DMS53 treated with DMSO at 0.1 percent for 48 hours (cell line): ENCODE measurements around the gene MARS2.
"Not testable (repeated sequence)": the region's sequence is repeated elsewhere in the genome, so short reads cannot be mapped to it uniquely, and the experiment has no call there.

Experiments
- DNase-seq: peaks from one replicate; lab custom pipeline; 2025; ENCODE audit not compliant: unreplicated experiment; lab: John Stamatoyannopoulos, UW

Gene MARS2

DNA sequence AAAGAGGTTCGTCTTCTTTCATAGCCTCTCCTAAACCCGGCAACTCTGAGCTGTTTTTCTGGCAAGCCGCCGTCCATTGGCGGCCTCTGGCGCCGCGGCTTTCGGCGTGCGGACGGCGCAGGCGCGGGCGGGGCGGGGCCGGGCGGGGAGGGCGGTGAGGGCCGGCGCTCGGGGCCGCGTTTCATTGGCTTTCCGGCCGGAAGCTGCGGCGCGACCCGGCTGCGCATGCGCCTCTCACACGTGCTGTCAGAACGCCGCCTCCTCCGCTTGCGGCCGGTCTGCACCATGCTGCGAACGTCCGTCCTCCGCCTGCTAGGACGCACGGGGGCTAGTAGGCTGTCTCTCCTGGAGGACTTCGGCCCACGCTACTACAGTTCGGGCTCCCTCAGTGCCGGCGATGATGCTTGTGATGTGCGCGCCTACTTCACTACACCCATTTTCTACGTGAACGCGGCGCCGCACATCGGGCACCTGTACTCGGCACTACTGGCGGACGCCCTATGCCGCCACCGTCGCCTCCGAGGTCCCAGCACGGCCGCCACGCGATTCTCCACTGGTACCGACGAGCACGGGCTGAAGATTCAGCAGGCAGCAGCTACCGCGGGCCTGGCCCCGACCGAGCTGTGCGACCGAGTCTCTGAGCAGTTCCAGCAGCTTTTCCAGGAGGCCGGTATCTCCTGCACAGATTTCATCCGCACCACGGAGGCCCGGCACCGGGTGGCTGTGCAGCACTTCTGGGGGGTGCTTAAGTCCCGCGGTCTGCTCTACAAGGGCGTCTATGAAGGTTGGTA, at the start of gene MARS2:
TSS of gene MARS2 (plus strand) at position 249 of the 791 bp plus-strand sequence. CDS start at position 286, 37 bp downstream.
- DNase-seq: peak; percentile 88

DNA sequence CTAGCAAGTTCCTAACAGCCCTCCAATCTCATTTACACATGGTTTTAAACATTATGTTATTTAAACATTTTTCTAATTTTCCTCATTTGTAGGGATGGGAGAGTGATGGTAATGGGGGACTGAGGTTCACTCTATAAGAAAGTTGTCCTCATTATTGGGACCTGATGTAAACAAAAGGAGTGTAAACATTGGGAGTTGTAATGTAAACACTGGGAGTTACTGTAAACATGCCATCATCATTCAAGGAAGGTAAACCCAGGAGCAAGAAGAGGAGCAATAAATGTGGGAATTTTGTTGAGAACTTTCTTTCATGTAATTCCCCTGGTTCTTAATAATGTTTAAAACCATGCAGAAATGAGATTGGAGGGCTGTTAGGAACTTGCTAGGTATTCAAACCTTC, 47.6 kb upstream of the MARS2 start:
- DNase-seq: peak; percentile 29

DNA sequence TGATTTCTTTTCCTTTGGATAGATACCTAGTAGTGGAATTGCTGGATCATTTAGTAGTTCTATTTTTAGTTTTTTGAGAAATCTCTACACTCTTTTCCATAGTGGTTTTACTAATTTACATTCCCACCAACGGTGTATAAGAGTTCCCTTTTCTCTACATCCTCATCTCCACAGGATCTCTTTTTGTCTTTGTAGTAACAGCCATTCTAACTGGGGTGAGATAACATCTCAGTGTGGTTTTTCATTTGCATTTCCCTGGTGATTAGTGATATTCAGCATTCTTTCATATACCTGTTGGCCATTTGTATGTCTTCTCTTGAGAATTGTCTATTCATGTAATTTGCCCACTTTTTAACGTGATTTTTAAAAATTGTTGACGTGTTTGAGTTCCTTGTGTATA, 43.5 kb upstream of the MARS2 start:
- no peak for DNase-seq

DNA sequence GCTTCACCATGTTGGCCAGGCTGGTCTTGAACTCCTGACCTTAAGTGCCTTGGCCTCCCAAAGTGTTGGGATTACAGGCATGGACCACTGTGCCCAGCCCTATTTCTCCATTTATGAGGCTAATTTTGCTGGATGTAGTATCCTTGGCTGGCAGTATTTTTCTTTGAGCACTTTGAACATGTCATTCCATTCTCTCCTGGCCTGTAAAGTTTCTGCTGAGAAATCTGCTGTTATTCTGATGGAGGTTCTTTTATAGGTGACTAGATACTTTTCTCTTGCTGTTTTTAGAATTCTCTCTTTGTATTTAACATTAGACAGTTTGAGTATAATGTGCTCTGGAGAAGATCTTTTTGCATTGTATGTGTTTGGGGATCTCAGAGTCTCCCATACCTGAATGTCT, 38.9 kb upstream of the MARS2 start:
- DNase-seq: no peak

DNA sequence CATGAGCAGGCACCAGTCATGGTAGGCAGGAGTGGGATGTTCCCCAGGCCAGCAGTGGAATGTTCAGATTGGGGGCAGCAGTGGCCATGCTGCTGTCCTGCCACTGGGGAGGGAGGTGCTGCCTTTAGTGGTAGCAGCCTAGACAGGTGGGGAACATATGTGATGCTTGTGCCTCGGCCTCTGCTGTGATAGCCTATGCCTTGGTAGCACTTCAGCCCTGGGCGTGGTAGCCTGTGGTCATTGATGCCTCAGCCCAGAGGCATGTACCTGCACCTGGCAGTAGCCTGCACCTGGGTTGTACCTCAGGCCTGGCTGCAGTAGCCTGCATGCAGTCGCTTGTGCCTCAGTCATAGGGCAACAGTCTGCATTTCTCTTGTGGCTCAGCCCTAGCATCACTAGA, 36.9 kb upstream of the MARS2 start:
- no peak for DNase-seq

DNA sequence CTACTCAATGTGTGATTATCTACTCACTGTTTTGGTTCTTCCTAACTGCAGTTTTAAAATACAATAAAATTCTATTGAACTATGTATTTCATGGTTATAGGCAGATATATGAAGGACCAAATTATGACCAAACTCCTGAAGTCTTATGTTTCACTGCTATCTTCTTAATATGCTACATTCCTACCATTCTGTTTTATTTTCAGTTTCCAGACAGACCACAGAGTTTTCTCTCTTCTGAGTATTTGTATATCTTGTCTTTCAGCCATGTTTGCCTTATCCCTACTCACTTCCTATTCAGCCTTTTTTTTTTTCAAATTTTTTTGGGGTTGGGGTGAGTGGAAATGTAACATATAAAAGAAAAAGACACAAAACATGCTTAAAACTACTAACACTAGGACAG, 36.1 kb upstream of the MARS2 start:
- DNase-seq: no peak

DNA sequence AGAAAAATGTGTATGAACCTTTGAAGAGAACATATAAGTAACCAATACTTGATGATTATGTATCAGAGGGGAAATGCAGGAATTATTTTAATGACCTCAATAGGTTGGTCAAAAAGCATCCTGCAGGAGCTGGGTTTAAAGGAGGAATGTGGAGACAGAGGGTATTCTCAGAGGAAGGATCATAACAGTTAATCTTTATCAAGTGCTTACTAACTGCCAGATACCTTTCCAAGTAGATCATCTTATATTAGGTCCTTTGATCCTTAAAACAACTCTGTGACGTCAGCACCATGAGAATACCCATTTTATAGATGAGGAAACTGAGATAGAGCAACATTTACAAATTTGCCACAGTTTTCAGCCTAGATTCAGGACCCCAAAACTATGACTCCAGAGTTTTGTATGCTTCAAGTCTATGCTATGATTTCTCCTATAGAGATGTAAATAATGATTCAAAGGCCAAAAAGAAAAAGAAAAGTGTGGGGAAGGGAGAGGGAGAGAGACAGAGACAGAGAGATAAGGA, 32.7 kb upstream of the MARS2 start:
- no peak for DNase-seq

DNA sequence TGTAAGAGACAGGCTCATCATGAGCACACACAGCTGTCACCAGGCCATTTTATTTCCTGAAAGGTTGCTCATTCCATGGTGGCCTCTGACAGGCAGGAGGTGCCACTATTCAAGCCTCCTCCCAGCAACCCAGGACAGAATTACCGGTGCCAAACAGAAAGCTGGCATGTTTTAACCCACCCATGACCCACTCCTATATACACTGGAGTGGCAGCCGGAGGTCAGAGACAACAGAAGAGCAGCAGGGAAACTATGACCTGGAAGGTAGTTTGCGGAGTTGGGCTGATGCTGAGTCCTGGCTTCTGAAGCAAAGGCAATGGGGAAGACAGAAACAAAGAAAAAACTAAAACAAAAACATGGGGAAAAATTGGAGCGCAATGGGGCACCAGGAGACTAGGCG, 32.1 kb upstream of the MARS2 start:
- DNase-seq: no peak

DNA sequence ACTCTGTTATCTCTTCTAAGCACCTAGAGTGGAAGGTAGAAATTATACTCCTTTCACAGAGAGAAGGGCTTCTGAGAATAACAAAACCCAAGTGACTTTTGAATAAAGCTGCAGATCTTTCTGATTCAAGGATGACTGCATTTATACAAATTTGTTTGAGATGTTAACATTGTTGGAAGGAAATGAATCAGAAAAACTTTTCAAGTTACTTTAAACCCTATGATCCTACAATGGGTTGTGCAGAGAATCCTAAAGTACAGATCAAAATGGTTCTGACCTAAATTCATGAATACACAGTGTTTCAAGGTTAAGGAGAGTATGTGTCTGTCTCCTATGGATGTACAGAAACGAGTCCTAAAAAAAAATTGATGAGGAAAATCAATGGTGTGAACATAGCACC, 31.6 kb upstream of the MARS2 start:
- DNase-seq: no peak

DNA sequence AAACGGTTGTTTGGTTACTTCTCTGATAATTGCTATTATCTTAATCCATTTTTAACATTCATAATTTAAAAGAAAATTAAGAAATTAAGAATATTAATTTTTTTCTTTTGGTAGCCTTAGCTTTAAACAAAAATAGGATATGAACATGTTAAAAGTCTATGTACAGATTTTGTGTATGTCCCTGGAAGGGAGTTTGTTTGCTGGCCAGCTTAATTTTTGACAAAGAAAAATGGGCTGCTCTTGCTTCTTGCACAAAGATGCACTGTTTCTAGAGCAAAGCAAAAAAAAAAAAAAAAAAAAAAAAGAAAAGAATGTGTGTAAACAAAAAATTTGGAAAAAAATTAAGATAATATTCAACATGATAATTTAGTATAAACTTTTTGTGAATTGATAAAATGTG, 31.1 kb upstream of the MARS2 start:
- no peak for DNase-seq

DNA sequence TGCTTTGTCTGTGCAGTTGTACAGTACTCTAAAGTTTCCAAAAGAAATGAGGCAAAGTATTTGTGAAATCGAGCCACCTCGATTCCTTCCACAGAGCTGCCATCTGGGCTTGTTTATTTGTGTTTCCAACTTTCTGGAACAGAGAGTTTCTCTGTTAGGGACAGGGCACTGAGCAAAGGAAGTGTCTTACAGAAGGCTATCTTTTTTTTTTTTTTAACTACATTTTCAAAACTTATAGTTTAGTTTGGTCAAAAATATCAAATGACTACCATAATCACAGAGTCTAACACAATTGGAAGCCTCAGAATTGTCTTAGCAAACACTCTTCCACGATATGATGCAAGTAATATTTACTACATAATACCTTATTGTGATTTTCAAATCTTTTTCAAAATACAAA, 30.6 kb upstream of the MARS2 start:
- no peak for DNase-seq

DNA sequence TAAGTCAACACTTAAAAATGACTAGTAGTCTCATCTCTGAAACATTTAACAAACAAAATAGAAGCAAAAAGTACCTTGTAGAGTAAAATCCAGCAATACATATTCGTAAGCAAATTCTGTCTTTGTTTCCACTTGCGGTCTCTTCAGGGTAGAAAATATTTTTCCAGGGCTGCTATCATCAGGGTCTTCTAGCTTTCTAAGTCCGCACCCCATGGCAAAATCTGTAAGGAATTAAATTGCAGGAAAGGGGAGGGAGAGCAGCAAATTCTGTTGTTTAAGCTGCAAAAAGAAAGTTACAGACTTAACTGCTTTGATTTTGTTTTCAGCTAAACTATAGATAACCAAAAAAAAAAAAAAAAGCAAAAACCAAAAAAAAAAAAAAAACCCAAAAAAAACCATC, 29.9 kb upstream of the MARS2 start, which contains the start of gene RFTN2:
TSS of gene RFTN2 (minus strand) at position 342 of the 400 bp plus-strand sequence. CDS start at position 213, 129 bp downstream.
- DNase-seq: no peak

DNA sequence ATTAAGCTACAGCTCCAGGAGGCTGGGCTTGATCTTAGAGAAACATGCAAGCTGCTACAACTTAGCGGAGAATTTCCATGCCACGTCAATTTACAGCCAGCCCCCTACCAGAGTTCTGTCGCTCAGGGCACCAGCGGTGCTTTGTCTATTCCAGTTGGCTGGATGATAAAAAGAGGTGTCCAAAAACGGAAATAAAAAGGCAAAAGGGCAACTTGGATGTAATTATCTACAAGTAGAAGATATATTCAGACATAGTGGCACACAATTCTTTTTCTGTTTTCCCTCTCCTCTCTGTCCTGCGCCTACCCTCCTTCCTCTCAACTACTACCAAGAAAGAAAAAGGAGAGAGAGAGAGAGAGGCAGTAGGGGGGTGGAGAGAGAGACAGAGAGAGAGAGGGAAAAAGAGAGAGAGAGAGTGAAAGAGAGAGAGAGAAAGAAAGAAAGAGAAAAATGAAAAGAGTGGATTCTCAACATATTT, 29.4 kb upstream of the MARS2 start:
- no peak for DNase-seq

DNA sequence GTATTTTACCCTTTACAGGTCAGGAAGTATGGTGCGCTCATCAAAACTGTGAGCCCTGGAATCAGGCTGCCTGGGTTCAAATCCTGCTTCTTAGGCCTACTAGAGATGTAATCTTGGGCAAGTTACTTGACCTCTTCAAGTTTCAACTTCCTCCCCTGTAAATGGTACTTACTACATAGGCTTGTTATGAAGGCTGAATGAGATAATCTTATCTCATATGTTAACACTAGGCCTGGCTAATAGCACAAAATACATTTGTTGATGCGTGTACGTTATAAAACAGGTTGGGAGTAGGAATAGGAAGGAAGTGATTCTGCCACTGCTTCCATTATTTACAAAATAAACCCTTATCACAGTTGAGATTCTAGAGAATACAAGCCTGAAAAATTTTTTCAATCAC, 28.1 kb upstream of the MARS2 start:
- DNase-seq: no peak

DNA sequence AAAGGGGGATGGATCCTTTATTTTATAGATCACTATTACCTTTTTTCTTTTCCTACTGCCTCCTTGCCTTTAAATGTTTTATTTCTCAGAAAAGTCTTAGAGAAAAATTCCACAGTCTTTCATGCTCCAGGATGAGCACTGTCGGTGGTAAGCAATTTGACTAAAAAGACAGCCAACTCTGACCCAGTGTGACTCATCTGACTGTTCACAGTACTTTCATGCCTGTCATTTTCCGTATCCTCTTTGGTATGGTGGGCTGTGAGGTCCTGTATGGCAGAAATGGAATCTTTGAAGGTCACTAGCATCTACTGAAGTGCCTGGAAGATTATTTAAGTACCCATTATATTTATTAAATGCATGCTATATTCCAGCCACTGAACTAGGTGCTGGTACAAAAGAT, 27.7 kb upstream of the MARS2 start:
- no peak for DNase-seq

DNA sequence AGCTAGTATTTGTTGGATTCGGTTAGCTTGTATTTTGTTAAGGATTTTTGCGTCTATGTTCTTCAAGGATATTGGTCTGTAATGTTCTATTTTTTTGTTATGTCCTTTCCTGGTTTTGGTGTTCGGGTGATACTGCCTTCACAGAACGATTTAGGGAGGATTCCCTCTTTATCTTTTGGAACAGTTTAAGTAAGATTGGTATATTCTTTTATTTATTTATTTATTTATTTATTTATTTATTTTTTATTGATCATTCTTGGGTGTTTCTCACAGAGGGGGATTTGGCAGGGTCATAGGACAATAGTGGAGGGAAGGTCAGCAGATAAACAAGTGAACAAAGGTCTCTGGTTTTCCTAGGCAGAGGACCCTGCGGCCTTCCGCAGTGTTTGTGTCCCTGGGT, 10.0 kb upstream of the MARS2 start:
- DNase-seq: not testable (repeated sequence)

DNA sequence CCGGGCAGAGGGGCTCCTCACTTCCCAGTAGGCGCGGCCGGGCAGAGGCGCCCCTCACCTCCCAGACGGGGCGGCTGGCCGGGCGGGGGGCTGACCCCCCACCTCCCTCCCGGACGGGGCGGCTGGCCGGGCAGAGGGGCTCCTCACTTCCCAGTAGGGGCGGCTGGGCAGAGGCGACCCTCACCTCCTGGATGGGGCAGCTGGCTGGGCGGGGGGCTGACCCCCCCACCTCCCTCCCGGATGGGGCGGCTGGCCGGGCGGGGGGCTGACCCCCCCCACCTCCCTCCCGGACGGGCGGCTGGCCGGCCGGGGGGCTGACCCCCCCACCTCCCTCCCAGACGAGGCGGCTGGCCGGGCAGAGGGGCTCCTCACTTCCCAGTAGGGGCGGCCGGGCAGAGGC, 9.2 kb upstream of the MARS2 start:
- not testable (repeated sequence) for DNase-seq

DNA sequence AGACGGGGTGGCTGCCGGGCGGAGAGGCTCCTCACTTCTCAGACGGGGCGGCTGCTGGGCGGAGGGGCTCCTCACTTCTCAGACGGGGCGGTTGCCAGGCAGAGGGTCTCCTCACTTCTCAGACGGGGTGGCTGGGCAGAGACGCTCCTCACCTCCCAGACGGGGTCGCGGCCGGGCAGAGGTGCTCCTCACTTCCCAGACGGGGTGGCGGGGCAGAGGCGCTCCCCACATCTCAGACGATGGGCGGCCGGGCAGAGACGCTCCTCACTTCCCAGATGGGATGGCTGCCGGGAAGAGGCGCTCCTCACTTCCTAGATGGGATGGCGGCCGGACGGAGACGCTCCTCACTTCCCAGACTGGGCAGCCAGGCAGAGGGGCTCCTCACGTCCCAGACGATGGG, 8.6 kb upstream of the MARS2 start:
- DNase-seq: not testable (repeated sequence)

DNA sequence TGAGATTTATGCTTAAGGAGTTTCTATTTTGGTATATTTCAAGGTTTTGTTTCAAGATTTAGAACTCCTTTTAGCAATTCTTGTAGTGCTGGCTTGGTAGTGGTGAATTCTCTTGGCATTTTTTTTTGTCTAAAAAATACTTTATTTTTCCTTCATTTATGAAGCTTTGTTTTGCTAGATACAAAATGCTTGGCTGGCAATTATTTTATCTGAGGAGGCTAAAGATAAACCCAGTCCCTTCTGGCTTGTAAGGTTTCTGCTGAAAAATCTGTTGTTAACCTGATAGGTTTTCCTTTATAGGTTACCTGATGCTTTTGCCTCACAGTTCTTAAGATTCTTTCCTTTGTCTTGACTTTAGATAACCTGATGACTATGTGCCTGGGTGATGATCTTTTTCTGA, 5.4 kb upstream of the MARS2 start:
- not testable (repeated sequence) for DNase-seq

DNA sequence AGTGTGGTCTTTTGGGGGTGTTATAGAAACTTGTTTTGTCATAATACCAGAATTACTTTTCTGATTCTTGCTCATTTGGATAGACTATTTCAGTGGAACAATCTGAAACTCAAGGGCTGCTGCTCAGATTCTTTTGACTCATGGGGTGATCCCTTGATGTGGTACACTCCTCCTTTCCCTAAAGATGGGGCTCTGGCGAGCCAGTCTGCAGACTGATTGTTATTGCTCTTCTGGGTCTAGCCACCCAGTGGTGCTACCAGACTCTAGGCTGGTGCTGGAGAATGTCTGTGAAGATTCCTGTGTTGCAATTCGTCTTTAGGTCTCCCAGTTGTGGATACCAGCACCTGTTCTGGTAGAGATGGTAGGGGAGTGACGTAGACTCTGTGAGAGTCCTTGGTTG, 4.2 kb upstream of the MARS2 start:
- no peak for DNase-seq

DNA sequence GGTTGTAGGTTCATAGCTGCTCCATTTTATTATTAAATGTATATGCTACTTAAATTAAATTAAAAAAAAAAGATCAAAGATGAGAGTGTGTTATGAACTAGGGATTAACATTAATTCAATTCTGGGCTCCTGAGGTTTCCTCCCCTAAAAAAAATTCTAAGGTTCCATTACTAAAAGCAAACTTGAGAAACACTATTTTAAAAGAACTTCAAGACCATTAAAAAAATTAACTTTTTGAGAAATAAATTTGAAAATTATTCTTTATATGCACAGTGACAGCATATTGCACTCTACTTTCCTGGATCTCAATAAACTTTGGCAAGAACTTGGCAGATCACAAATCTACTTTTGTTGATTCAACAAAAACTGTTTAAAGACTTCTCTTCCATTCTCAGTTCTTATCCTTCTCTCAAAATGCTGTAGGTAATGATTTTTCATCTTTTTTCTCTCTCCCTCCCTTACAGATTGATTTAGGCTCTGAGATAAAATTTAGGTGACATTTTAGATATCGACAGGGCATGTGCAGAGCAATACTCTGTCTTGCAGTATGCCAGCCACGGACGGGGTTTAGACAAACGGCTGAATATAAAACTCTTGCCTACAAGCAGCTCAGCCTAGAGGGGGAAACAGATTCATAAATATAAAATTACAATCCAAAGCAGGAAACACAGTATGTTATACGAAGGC, 592 bp upstream of the MARS2 start:
- DNase-seq: no peak
